Activated B cell treated with CpG ODN at 0.5 μM for 24 hours (primary cell): ENCODE results near the gene GPR18. TPM values are rescaled to one million over a fixed set of nuclear protein-coding genes. Genes with fewer than 3 reads are reported as not detected.

Experiments used
- ATAC-seq: fragments of 200-7000 bp; cut with Tn5 transposase; one replicate; pipeline ENCODE4 v1.10.0; 2021; ENCODE audit warnings: low read depth, mild to moderate bottlenecking, moderate library complexity
- CTCF ChIA-PET: fragments of 350-600 bp; sonication (Branson Sonifier 250); formaldehyde crosslinking; loops from one replicate; lab custom pipeline; 2021; ENCODE audit warnings: antibody characterized with exemption; lab: Charles Lee
- POLR2A ChIA-PET: fragments of 350-600 bp; sonication (Branson Sonifier 250); formaldehyde crosslinking; loops from one replicate; lab custom pipeline; 2021; ENCODE audit warnings: antibody characterized with exemption; lab: Charles Lee
- DNase-seq: peaks from one replicate; pipeline ENCODE4 v3.0.0; 2022
- H3K27ac Mint-ChIP-seq: one replicate; pipeline ENCODE4 v1.8.0; 2020; ENCODE audit warnings: mixed read lengths
- H3K27me3 Mint-ChIP-seq: one replicate; pipeline ENCODE4 v1.8.0; 2021; ENCODE audit warnings: mixed read lengths
- H3K36me3 Mint-ChIP-seq: one replicate; pipeline ENCODE4 v1.8.0; 2021; ENCODE audit warnings: low read depth, mixed read lengths
- H3K4me1 Mint-ChIP-seq: one replicate; pipeline ENCODE4 v1.8.0; 2021; ENCODE audit warnings: mixed read lengths
- H3K4me3 Mint-ChIP-seq: one replicate; pipeline ENCODE4 v1.8.0; 2020; ENCODE audit warnings: mild to moderate bottlenecking, mixed read lengths
- H3K9me3 Mint-ChIP-seq: one replicate; pipeline ENCODE4 v1.8.0; 2020; ENCODE audit warnings: mixed read lengths
- intact Hi-C: fragments of 100-400 bp; cut with micrococcal nuclease; formaldehyde crosslinking; loops from one replicate; pipeline ENCODE4 v1.15.1; 2024
- total RNA-seq: library from RNA; stranded (reverse); gene quantifications from 2 replicates; pipeline ENCODE4 v1.2.3, GENCODE V29; 2022
- TF ChIP-seq, protein P1 (sequence below): fragments of 200-600 bp; IDR thresholded peaks from one replicate; pipeline ENCODE4 v1.8.0; 2022; ENCODE audit warnings: antibody characterized with exemption, mild to moderate bottlenecking

Gene GPR18
- total RNA-seq, 1 donor from 2014 or later: 29.0 TPM

DNA sequence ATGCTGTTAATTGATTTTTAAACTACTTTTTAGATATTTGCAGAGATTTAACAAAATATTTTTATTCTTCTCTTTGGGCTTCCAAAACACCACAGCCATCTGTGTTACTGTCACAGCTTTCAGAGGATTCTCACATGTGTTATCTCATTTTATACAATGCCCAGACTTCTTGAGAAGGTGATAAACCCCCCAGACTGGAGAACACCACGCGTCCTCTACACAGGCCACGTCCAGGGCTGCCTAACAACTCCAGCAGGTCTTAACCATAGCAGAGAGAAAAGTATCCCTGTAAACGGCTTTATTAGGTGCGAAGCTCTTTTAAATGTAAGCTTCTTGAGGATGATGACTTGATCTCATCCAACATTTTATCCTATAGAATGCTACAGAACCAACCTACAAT, 47.0 kb upstream of the GPR18 start:
- Mint-ChIP-seq H3K4me3 (peak overlapping the region; percentile 95), H3K36me3 (peaks cover 59% of the 10 kb centered on the region), H3K9me3 (no peaks in the 10 kb centered on the region), H3K27me3 (no peaks in the 10 kb centered on the region), H3K4me1 (peaks cover 80% of the 10 kb centered on the region), H3K27ac (peak overlapping the region; percentile 92)
- DNase-seq (no peak), ATAC-seq (no peak)
- POLR2A ChIA-PET: interaction anchor here (1.0 to 5.2 kb wide), 14 partner anchors 9 to 129 kb away, joined by 3 to 75 read pairs (median 6); partner anchors contain the start of genes GPR18 and UBAC2
- intact Hi-C loops: no loop called here
- TF ChIP-seq, protein P1, sequence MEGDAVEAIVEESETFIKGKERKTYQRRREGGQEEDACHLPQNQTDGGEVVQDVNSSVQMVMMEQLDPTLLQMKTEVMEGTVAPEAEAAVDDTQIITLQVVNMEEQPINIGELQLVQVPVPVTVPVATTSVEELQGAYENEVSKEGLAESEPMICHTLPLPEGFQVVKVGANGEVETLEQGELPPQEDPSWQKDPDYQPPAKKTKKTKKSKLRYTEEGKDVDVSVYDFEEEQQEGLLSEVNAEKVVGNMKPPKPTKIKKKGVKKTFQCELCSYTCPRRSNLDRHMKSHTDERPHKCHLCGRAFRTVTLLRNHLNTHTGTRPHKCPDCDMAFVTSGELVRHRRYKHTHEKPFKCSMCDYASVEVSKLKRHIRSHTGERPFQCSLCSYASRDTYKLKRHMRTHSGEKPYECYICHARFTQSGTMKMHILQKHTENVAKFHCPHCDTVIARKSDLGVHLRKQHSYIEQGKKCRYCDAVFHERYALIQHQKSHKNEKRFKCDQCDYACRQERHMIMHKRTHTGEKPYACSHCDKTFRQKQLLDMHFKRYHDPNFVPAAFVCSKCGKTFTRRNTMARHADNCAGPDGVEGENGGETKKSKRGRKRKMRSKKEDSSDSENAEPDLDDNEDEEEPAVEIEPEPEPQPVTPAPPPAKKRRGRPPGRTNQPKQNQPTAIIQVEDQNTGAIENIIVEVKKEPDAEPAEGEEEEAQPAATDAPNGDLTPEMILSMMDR: no peak
- CTCF ChIA-PET: interaction anchor here (0.6 to 6.1 kb wide), 4 partner anchors 29 to 132 kb away, joined by 3 to 43 read pairs (median 6); no protein-coding TSS in a partner anchor

DNA sequence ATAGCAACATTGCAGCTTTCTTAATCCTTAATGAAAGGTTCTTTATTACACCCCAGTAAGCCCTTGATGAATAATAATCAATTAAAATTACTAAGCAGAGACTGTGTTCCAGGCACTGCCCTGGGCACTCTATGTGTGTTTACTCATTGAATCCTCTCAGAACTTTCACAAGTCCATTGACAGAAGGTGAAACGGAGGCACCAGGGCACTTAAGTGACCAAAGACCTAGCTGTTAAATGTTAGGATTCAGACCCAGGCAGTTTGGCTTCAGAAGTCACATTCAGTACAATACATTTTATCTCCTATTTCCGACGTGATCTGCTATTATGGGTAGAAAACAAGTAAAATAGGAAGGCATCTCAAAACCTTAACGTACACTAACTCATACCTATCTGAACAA, 46.4 kb upstream of the GPR18 start:
- Mint-ChIP-seq H3K4me1 (peaks cover 80% of the 10 kb centered on the region), H3K36me3 (peaks cover 64% of the 10 kb centered on the region), H3K27ac (peak overlapping the region; percentile 93), H3K9me3 (no peaks in the 10 kb centered on the region), H3K27me3 (no peaks in the 10 kb centered on the region), H3K4me3 (peak overlapping the region; percentile 95)
- TF ChIP-seq, protein P1: no peak
- no peak for ATAC-seq
- CTCF ChIA-PET: interaction anchor here (1.1 to 6.1 kb wide), 3 partner anchors 34 to 132 kb away, joined by 3 to 43 read pairs (median 9); no protein-coding TSS in a partner anchor
- intact Hi-C loops: no loop called here
- POLR2A ChIA-PET: interaction anchor here (0.9 to 5.2 kb wide), 16 partner anchors 12 to 302 kb away, joined by 3 to 75 read pairs (median 5); partner anchors contain the start of gene CLYBL
- DNase-seq: no peak

DNA sequence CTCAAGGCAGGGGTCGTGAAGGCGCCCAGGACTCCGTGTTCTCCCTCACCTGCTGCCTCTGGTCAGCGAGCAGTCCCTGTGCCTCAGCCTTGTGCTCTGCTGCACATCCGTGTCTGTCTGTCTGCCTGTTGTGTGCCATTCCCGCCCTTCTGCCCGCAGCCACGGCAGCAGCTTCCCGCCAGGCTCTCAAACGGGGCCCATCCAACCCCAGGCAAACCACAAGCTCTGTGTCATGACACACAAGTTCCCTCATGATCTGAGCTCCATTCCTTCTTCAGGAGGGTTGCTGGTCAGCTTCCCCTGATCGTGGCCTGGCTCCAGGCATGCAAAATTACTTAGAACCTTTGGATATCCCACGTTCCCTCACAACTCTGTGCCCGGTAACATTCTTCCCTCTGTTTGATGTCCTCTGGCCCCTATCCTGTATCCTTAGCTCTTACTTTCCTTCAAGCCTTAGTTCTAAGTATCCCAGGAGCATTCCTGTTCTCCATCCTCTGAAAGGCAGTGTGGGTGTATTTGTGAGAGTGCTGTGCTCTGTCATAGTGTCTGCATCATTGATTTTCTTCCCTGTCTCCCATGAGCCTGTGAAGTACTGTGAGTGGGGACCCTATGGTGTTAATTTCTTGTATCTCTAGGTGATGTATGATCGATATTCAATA, 45.8 kb upstream of the GPR18 start:
- no peak for ATAC-seq
- no peak for DNase-seq
- Mint-ChIP-seq H3K9me3 (no peaks in the 10 kb centered on the region), H3K27me3 (no peaks in the 10 kb centered on the region), H3K27ac (peak overlapping the region; percentile 93), H3K4me3 (peak overlapping the region; percentile 95), H3K4me1 (peaks cover 81% of the 10 kb centered on the region), H3K36me3 (peaks cover 68% of the 10 kb centered on the region)
- ChIA-PET POLR2A (interaction anchor here (0.6 to 5.2 kb wide), 16 partner anchors 10 to 302 kb away, joined by 3 to 75 read pairs (median 5); partner anchors contain the start of gene CLYBL), CTCF (interaction anchor here (1.0 to 6.1 kb wide), 5 partner anchors 33 to 133 kb away, joined by 3 to 43 read pairs (median 3); no protein-coding TSS in a partner anchor)
- intact Hi-C loops: no loop called here
- TF ChIP-seq, protein P1: no peak

DNA sequence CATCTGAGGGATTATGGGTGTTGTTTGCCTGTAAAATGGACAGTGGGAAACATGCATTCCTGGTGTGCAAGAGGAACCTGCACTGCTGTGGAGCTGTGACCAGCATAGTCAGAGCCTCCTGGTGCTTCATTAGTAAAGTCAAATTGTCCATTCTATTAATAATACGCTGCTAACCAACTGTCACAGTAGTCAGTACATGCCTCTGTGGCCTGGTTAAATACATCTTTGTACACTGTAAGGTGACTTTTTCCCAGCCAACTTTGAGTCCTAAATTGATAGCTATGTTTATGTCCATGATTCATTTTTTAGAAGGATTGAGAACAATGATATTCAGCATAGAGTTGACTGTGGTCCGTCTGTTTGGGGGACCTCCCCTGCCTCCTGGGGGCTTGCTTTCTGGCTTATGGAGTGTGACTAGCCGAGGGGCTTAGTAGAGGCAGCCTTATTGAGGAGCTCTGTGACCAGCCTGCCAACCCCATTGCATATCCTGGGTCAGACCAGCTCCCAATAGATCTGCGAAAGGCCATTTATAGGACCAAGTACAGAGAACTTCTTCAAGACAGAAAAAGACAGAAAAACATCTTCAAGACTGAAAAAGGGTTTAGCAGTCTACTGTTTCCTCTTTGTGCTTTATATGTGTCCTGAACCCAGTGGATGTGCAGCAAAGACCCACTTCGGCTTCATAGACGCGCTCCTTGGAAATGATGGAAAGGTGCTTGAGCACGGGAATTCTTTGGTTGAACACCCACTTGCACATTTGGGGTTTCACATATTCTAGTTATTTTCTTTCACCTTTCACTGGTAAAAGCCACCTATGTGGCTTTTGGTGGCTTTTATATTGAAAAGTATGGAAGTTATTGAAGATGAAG, 44.7 kb upstream of the GPR18 start:
- DNase-seq (no peak), ATAC-seq (no peak)
- Mint-ChIP-seq H3K27ac (peak overlapping the region; percentile 93), H3K9me3 (no peaks in the 10 kb centered on the region), H3K36me3 (peaks cover 66% of the 10 kb centered on the region), H3K4me1 (peaks cover 81% of the 10 kb centered on the region), H3K4me3 (peak overlapping the region; percentile 95), H3K27me3 (no peaks in the 10 kb centered on the region)
- ChIA-PET CTCF (interaction anchor here (1.0 to 6.1 kb wide), 12 partner anchors 15 to 134 kb away, joined by 3 to 43 read pairs (median 5); no protein-coding TSS in a partner anchor), POLR2A (interaction anchor here (0.5 to 2.9 kb wide), 21 partner anchors 9 to 199 kb away, joined by 3 to 20 read pairs (median 5); partner anchors contain the start of genes GPR18, TM9SF2 and UBAC2)
- TF ChIP-seq, protein P1: no peak
- intact Hi-C loops: loop anchor here (1.0 kb wide), 1 partner anchor 21 kb away; no protein-coding TSS in a partner anchor
